Choroid plexus epithelial cell (primary cell): ENCODE measurements around the gene TAS2R60.
"Not testable (repeated sequence)": the region's sequence is repeated elsewhere in the genome, so short reads cannot be mapped to it uniquely, and the experiment has no call there.

Source experiments
- DNase-seq: peaks from one replicate; pipeline ENCODE4 v3.0.0-alpha.2; 2010; ENCODE audit warnings: low read depth
- H3K4me3 ChIP-seq: 2 replicates; pipeline ENCODE4 v1.5.1; 2011; ENCODE audit warnings: low read depth, mild to moderate bottlenecking, control low read depth, low read length, moderate library complexity
- TF ChIP-seq, protein P1 (sequence below): conservative IDR thresholded peaks from 2 replicates; pipeline ENCODE4 v1.5.1; 2011; ENCODE audit warnings: low read depth, mild to moderate bottlenecking, control low read depth, inconsistent platforms, low read length, moderate library complexity

Gene TAS2R60

DNA sequence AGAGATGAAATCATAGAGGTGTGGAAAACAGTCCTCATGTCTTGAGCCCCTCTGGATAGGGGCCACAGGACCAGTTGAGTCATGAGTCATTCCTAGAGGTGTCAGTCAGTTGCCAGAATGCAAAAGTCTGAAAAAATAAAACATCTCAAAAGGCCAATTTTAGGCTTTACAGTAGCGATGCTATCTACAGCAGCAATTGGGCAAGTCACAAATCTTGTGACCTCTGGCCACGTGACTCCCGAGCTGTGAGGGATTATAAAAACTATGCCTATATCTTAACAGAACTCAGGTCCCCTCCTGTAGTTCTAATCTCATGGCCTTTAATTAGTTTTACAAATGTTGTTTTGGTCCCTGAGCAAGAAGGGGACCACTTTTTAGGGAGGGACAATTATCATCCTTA is 18.8 kb downstream of the TAS2R60 start:
- TF ChIP-seq, protein P1, sequence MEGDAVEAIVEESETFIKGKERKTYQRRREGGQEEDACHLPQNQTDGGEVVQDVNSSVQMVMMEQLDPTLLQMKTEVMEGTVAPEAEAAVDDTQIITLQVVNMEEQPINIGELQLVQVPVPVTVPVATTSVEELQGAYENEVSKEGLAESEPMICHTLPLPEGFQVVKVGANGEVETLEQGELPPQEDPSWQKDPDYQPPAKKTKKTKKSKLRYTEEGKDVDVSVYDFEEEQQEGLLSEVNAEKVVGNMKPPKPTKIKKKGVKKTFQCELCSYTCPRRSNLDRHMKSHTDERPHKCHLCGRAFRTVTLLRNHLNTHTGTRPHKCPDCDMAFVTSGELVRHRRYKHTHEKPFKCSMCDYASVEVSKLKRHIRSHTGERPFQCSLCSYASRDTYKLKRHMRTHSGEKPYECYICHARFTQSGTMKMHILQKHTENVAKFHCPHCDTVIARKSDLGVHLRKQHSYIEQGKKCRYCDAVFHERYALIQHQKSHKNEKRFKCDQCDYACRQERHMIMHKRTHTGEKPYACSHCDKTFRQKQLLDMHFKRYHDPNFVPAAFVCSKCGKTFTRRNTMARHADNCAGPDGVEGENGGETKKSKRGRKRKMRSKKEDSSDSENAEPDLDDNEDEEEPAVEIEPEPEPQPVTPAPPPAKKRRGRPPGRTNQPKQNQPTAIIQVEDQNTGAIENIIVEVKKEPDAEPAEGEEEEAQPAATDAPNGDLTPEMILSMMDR = no peak
- DNase-seq = no peak
- no peak overlapping the region for H3K4me3 ChIP-seq

DNA sequence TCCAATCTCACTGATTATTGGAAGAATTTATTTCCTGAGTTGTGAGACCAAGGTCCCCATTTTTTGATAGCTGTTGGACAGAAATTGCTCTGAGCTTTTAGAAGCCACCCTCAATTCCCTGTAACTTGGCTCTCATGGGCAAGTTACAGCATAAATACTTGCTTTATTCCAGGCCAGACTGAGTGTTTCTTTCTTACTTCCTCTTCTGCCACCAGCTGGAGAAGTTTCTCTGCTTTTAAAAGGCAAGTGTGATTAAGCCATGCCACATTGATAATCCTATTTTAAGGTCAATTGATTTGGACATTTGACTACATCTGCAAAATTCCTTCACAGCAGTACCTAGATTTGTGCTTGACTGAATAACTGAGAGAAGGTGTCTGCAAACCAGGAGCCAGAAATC is 20.3 kb downstream of the TAS2R60 start:
- H3K4me3 ChIP-seq = no peak overlapping the region
- TF ChIP-seq, protein P1 = no peak
- DNase-seq = no peak

DNA sequence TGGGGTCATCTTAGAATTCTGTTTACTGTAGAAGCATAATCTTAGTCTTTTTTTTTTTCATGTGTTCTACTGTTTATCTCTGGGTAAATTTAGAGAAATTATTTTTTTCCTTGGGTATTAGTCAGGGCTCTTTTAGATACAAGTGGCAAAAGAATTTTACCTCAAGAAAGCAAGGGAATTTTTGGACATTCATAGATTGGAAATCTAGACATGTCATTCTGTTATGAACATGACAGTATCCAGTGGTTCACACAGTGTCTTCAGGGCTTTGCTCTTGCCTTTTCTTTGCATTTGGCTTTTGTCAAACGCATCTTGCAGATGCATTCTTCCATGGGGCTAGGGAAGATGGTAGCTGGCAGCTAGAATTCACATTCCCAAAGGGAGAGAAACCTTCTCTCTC is 20.7 kb downstream of the TAS2R60 start:
- DNase-seq = no peak
- H3K4me3 ChIP-seq = no peak overlapping the region
- TF ChIP-seq, protein P1 = no peak

DNA sequence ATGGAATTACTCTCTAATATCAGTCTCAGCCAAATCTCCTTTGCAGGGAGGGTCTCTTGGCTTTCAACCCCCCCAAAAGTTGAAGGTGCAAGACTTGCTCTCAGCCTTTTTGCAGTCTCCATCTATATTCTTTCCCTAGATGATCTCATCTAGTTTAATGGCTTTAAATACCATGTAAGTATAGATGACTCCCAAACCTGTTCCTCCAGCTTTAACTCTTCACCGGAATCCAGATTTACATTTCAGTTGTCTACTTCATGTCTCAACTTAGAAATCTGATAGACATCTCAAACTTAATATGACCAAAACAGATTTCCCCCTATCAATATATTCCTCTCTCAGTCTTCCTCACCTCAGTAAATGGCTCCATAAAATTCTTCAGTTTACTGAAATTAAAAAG is 24.5 kb downstream of the TAS2R60 start:
- H3K4me3 ChIP-seq = no peak overlapping the region
- TF ChIP-seq, protein P1 = no peak
- DNase-seq = no peak

DNA sequence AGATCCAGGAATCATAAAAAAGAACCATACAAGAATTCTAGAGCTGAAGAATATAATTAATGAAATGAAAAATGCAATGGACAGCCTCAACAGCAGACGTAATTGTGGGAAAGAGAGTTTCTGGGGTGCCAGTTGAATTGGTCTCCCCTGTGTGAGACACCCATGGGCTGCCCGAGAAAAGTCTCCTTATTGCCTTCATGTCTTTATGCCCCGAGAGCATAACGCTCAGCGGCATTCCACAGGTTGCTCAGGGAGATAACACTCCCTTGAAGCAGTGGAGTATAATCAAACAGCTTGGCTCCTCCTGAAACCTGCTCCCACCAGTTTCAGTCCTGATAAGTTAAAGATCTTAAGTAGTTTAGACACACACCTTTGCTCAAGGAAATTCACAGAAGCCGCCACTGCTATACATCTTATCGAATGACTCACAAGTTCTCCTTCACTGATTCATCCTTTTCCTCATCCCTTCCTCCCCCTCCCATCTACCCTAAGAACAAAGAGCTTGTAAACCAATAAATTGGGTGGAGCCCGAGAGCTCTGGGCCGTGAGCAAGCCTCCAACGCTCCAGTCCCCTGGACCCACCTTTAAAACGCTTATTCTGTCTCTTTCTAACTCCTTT is 28.9 kb downstream of the TAS2R60 start:
- H3K4me3 ChIP-seq, DNase-seq: not testable (repeated sequence)

DNA sequence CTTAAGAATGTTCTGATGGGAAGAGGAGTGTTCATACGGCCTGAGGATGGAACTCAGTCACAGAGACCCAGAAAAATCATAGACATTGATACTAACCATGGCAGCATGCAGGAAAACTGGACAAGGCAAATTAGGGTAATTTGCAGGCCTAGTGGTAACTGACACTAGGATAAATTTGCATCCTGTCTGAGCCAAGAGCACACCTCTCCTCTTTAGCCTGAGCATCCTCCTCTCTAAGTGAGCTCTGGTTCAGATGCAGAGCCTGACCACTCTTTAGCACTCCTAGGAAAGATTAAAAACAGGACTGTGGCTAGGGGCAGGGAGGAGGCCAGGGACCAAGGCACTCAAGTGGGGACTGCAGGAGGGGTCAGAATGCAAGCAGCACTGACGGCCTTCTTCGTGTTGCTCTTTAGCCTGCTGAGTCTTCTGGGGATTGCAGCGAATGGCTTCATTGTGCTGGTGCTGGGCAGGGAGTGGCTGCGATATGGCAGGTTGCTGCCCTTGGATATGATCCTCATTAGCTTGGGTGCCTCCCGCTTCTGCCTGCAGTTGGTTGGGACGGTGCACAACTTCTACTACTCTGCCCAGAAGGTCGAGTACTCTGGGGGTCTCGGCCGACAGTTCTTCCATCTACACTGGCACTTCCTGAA is 34.4 kb downstream of the TAS2R60 start, which contains the start of gene TAS2R41:
Gene TAS2R41, plus strand, starts transcription at position 373 of the 650 bp plus-strand sequence. Its CDS starts 0 bp downstream, at position 373.
- no peak for DNase-seq
- H3K4me3 ChIP-seq = no peak within 1 kb of the TSS
- TF ChIP-seq, protein P1 = no peak

DNA sequence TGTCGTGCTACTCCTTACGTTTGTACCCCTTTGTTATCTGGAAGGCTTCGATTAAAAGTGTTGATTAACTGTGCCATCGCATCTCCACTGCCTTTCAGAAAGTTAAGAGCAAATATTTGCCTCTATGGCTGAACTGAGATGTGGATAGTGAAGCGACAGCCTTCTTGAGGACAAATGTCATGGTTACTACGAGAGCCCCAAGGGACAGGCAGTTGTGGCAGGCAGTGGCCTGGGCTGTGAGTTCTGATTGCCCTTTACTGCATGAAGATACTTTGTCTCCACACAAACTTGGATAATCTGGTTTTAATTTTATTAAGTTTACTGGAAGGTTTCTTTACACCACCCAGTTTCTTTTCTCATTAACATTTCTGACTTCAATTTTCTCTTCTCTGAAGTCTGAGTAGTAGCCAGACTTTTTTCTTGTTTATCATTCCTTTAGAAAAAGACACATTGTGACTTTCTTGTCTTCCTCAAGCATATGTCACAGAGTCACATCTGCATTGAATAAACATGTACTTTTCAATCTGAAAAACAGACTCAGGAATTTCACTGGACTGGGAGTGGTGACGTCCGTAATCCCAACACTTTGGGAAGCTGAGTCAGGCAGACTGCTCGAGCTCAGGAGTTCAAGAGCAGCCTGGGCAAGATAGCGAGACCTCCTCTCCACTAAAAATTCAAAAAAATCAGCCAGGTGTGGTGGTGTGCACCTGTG is 36.0 kb downstream of the TAS2R60 start:
- no peak for DNase-seq
- H3K4me3 ChIP-seq = no peak overlapping the region
- TF ChIP-seq, protein P1 = no peak
